HG03469 (cell line): Measurements from ENCODE around the gene CAPN1.
"Not testable (repeated sequence)": the region's sequence is repeated elsewhere in the genome, so short reads cannot be mapped to it uniquely, and the experiment has no call there.

Experiments used
- ATAC-seq: cut with Tn5 transposase; IDR thresholded peaks from one replicate; pipeline ENCODE4 v1.9.1; 2021; ENCODE audit warnings: mild to moderate bottlenecking, moderate library complexity, moderate number of reproducible peaks; ENCODE audit not compliant: unreplicated experiment

Gene CAPN1

GRCh38 chr11:65181569-65182257 lies at the start of gene CAPN1:
Gene CAPN1 (plus strand): TSS chr11:65181928. CDS start chr11:65182702, 774 bp downstream.
- ATAC-seq, result no peak

GRCh38 chr11:65132238-65132987 lies 49.3 kb upstream of the CAPN1 start:
- no peak for ATAC-seq

GRCh38 chr11:65132988-65133700 lies 48.6 kb upstream of the CAPN1 start:
- no peak for ATAC-seq

GRCh38 chr11:65133724-65134123 lies 48.0 kb upstream of the CAPN1 start:
- no peak for ATAC-seq

GRCh38 chr11:65134240-65134951 lies 47.3 kb upstream of the CAPN1 start, which contains the start of gene SYVN1:
Gene SYVN1 (minus strand): TSS chr11:65134519. CDS start chr11:65133601, 918 bp downstream.
- peak; percentile 32 for ATAC-seq

GRCh38 chr11:65134952-65135632 lies 46.6 kb upstream of the CAPN1 start:
- ATAC-seq, result peak; percentile 44

GRCh38 chr11:65135633-65136145 lies 46.0 kb upstream of the CAPN1 start:
- ATAC-seq, result no peak

- ATAC-seq, result no peak
These were observed 45.1 kb upstream of the CAPN1 start for GRCh38 chr11:65136515-65137096.

- no peak for ATAC-seq
These were observed 39.7 kb upstream of the CAPN1 start for GRCh38 chr11:65141896-65142494.

GRCh38 chr11:65147352-65148075 lies 34.2 kb upstream of the CAPN1 start:
- no peak for ATAC-seq

- ATAC-seq, result no peak
These were observed 33.1 kb upstream of the CAPN1 start for GRCh38 chr11:65148657-65149056.

- ATAC-seq, result not testable (repeated sequence)
These were observed 31.6 kb upstream of the CAPN1 start for GRCh38 chr11:65150131-65150508.

- no peak for ATAC-seq
These were observed 31.0 kb upstream of the CAPN1 start for GRCh38 chr11:65150509-65151299.

- ATAC-seq, result no peak
These were observed 30.3 kb upstream of the CAPN1 start for GRCh38 chr11:65151331-65151899.

- no peak for ATAC-seq
These were observed 29.6 kb upstream of the CAPN1 start for GRCh38 chr11:65152122-65152521.

- no peak for ATAC-seq
These were observed 25.5 kb upstream of the CAPN1 start for GRCh38 chr11:65156256-65156655.

GRCh38 chr11:65156926-65157325 lies 24.8 kb upstream of the CAPN1 start:
- ATAC-seq, result no peak

GRCh38 chr11:65157336-65157735 lies 24.4 kb upstream of the CAPN1 start:
- no peak for ATAC-seq
